K562 (cell line): Measurements from ENCODE around the gene PPP6C.

Experiments
- CTCF ChIP-seq, 3 experiments: IDR thresholded peaks in 2 of 3; conservative IDR thresholded peaks in 1 of 3; 2 replicates each; pipeline ENCODE4 v1.5.1; 2011 to 2012; ENCODE audit warnings: low read length in 3 of 3, mild to moderate bottlenecking in 3 of 3, control low read depth in 2 of 3, improper control_type of control experiment in 1 of 3, inconsistent platforms in 1 of 3, low read depth in 1 of 3, mixed read lengths in 1 of 3, moderate library complexity in 1 of 3; ENCODE audit not compliant: insufficient read depth in 2 of 3
- ETV5 ChIP-seq: sonication (generic); formaldehyde crosslinking; IDR thresholded peaks from 2 replicates; pipeline ENCODE4 v1.4.0; 2020; ENCODE audit warnings: low read depth, mild to moderate bottlenecking, missing genetic modification reagents
- FOXM1 ChIP-seq, 2 experiments: fragments of 450-650 bp in 1 of 2; sonication (generic) in 1 of 2; formaldehyde crosslinking in 1 of 2; IDR thresholded peaks; 2 replicates each; pipeline versions ENCODE4 v1.6.1 to v1.9.0; 2017 to 2022; ENCODE audit warnings: low read depth in 2 of 2, mild to moderate bottlenecking in 2 of 2, missing genetic modification reagents in 1 of 2, moderate library complexity in 1 of 2
- L3MBTL2 ChIP-seq: fragments of 450-650 bp; IDR thresholded peaks from 2 replicates; pipeline ENCODE4 v1.6.1; 2016; ENCODE audit warnings: mild to moderate bottlenecking, moderate library complexity
- LEF1 ChIP-seq: fragments of 450-650 bp; IDR thresholded peaks from 2 replicates; pipeline ENCODE4 v1.6.1; 2016; ENCODE audit warnings: mild to moderate bottlenecking
- MAFG ChIP-seq: fragments of 450-650 bp; conservative IDR thresholded peaks from 2 replicates; pipeline ENCODE4 v1.6.1; 2016; ENCODE audit warnings: missing genetic modification characterization, missing compliant biosample characterization
- MAFK ChIP-seq: IDR thresholded peaks from 2 replicates; pipeline ENCODE4 v1.6.1; 2011; ENCODE audit warnings: low read length, improper control_type of control experiment
- SMARCC2 ChIP-seq: fragments of 450-650 bp; IDR thresholded peaks from 2 replicates; pipeline ENCODE4 v1.6.1; 2017; ENCODE audit warnings: antibody characterized with exemption, moderate library complexity, mild to moderate bottlenecking, low read depth
- TF ChIP-seq, protein P1 (sequence below): sonication (generic); IDR thresholded peaks from 2 replicates; pipeline ENCODE4 v1.6.1; 2016
- TF ChIP-seq, protein P2 (sequence below): sonication (generic); formaldehyde crosslinking; IDR thresholded peaks from 2 replicates; pipeline ENCODE4 v1.9.0; 2022; ENCODE audit warnings: mild to moderate bottlenecking, missing genetic modification reagents

- TF ChIP-seq L3MBTL2 (no peak), MAFG (tag) (no peak), SMARCC2 (no peak), ETV5 (CRISPR knock-in tag) (no peak), CTCF (IDR thresholded peaks at IDR 0.05 in 2 of 3, conservative IDR thresholded peaks at IDR 0.05 in 1 of 3; ENCODE audit: insufficient read depth in 2 of 3, low read depth in 1 of 3, low read length in 3 of 3) (no peak), MAFK (no peak), LEF1 (no peak), FOXM1 (IDR thresholded peaks at IDR 0.05; ENCODE audit: low read depth) (no peak), FOXM1 (CRISPR knock-in tag; IDR thresholded peaks at IDR 0.05; ENCODE audit: low read depth) (no peak)
- TF ChIP-seq, protein P1, sequence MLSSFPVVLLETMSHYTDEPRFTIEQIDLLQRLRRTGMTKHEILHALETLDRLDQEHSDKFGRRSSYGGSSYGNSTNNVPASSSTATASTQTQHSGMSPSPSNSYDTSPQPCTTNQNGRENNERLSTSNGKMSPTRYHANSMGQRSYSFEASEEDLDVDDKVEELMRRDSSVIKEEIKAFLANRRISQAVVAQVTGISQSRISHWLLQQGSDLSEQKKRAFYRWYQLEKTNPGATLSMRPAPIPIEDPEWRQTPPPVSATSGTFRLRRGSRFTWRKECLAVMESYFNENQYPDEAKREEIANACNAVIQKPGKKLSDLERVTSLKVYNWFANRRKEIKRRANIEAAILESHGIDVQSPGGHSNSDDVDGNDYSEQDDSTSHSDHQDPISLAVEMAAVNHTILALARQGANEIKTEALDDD = no peak
- TF ChIP-seq, protein P2, sequence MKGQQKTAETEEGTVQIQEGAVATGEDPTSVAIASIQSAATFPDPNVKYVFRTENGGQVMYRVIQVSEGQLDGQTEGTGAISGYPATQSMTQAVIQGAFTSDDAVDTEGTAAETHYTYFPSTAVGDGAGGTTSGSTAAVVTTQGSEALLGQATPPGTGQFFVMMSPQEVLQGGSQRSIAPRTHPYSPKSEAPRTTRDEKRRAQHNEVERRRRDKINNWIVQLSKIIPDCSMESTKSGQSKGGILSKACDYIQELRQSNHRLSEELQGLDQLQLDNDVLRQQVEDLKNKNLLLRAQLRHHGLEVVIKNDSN = no peak
Measured at GRCh38 chr9:125177888-125178287, 11.7 kb downstream of the PPP6C start.
